K562 (cell line): ENCODE measurements around the gene SAMD8. TPM values are rescaled to one million over a fixed set of nuclear protein-coding genes. Genes with fewer than 3 reads are reported as not detected.

Experiments used
- ATAC-seq: fragments of 200-7000 bp; cut with Tn5 transposase; 3 replicates; pipeline ENCODE4 v1.9.1; 2020; ENCODE audit warnings: moderate library complexity
- BruUV-seq: library from RNA; stranded (reverse); fragments of 400-500 nt; replicated peaks from 2 replicates; lab custom pipeline; 2021; lab: Mats Ljungman, UMichigan
- CTCF ChIA-PET: fragments of 300-600 bp; formaldehyde crosslinking; extraction: SDS; loops from one replicate; lab custom pipeline; 2021; ENCODE audit warnings: low intra/inter-chr PET ratio; lab: Yijun Ruan, JAX
- POLR2A ChIA-PET: fragments of 300-600, 350-650 bp; sonication (Branson Sonifier 250); formaldehyde crosslinking; extraction: SDS; loops from one replicate; lab custom pipeline; 2021; ENCODE audit warnings: antibody characterized with exemption, inconsistent platforms; lab: Yijun Ruan, JAX
- DNase-seq, 4 experiments: peaks; one replicate each; pipeline versions ENCODE4 v3.0.0 to v3.0.0-alpha.2; 2011 to 2018; ENCODE audit warnings: low spot score in 3 of 4, mixed read lengths in 3 of 4; ENCODE audit errors: extremely low read depth in 1 of 4
- FAIRE-seq: peaks from 2 replicates; lab custom pipeline; 2011; peaks lifted over from hg19 to GRCh38; lab: Jason Lieb, UNC
- H2AFZ ChIP-seq: 2 replicates; pipeline ENCODE4 v1.6.0; 2011; ENCODE audit warnings: low read depth, low read length, control low read depth, inconsistent platforms
- H3K27ac ChIP-seq: fragments of 200-600 bp; 3 replicates; pipeline ENCODE4 v1.8.0; 2011; ENCODE audit warnings: low read depth, mild to moderate bottlenecking, control low read depth, inconsistent platforms, low read length, moderate library complexity, mixed read lengths; ENCODE audit errors: extremely low read depth
- H3K27me3 ChIP-seq, 2 experiments: fragments of 300-600 bp in 1 of 2; 2 replicates in 1 of 2; 3 replicates in 1 of 2; pipeline versions ENCODE4 v1.6.0 to v1.8.0; 2011; ENCODE audit warnings: inconsistent platforms in 2 of 2, low read length in 2 of 2, mild to moderate bottlenecking in 1 of 2, mixed read lengths in 1 of 2, moderate library complexity in 1 of 2; ENCODE audit not compliant: control insufficient read depth in 2 of 2, insufficient read depth in 2 of 2
- H3K36me3 ChIP-seq: fragments of 300-600 bp; 3 replicates; pipeline ENCODE4 v1.8.0; 2011; ENCODE audit warnings: mild to moderate bottlenecking, low read length, inconsistent platforms; ENCODE audit not compliant: control insufficient read depth, insufficient read depth
- H3K4me1 ChIP-seq, 2 experiments: fragments of 200-600 bp in 1 of 2; replicated peaks in 1 of 2; 2 replicates in 1 of 2; 3 replicates in 1 of 2; pipeline versions ENCODE4 v1.5.1 to v1.8.0; 2011; ENCODE audit warnings: inconsistent platforms in 2 of 2, low read length in 2 of 2, mild to moderate bottlenecking in 1 of 2, mixed read lengths in 1 of 2, moderate library complexity in 1 of 2; ENCODE audit not compliant: control insufficient read depth in 2 of 2, insufficient read depth in 2 of 2
- H3K4me2 ChIP-seq: 2 replicates; pipeline ENCODE4 v1.6.1; 2011; ENCODE audit warnings: low read length, control low read depth, inconsistent platforms, mixed read lengths; ENCODE audit not compliant: insufficient read depth
- H3K4me3 ChIP-seq: fragments of 200-600 bp; sonication (generic), shearing (Covaris generic); 2 replicates; pipeline ENCODE4 v1.5.1; 2016; ENCODE audit warnings: control low read depth, inconsistent platforms
- H3K79me2 ChIP-seq: fragments of 200-600 bp; 3 replicates; pipeline ENCODE4 v1.8.0; 2011; ENCODE audit warnings: low read length, inconsistent platforms; ENCODE audit not compliant: control insufficient read depth, insufficient read depth
- H3K9ac ChIP-seq, 2 experiments: 2 replicates each; pipeline versions ENCODE4 v1.6.0 to v1.6.1; 2011; ENCODE audit warnings: low read depth in 2 of 2, low read length in 2 of 2, control low read depth in 1 of 2, inconsistent platforms in 1 of 2, mild to moderate bottlenecking in 1 of 2, mixed read lengths in 1 of 2; ENCODE audit not compliant: insufficient read depth in 1 of 2
- H3K9me1 ChIP-seq: one replicate; pipeline ENCODE4 v1.6.0; 2011; ENCODE audit warnings: inconsistent platforms, mild to moderate bottlenecking, low read length, moderate library complexity; ENCODE audit not compliant: control insufficient read depth, insufficient read depth
- H3K9me3 ChIP-seq: replicated peaks from 2 replicates; pipeline ENCODE4 v1.5.1; 2011; ENCODE audit warnings: low read depth, low read length, inconsistent platforms; ENCODE audit not compliant: control insufficient read depth, insufficient read depth
- H4K20me1 ChIP-seq: replicated peaks from 2 replicates; pipeline ENCODE4 v1.6.1; 2011; ENCODE audit warnings: low read length, inconsistent platforms, mixed read lengths; ENCODE audit not compliant: control insufficient read depth, insufficient read depth
- KHSRP ChIP-seq: fragments of 450-650 bp; IDR thresholded peaks from 2 replicates; pipeline ENCODE4 v1.6.1; 2017
- NR4A1 ChIP-seq, 2 experiments: fragments of 250-450 bp in 1 of 2; fragments of 450-650 bp in 1 of 2; sonication (Bioruptor Pico) in 1 of 2; IDR thresholded peaks; 2 replicates each; pipeline versions ENCODE4 v1.4.0 to v1.6.1; 2016 to 2020; ENCODE audit warnings: mild to moderate bottlenecking in 2 of 2, missing compliant biosample characterization in 1 of 2, missing genetic modification characterization in 1 of 2, moderate library complexity in 1 of 2
- WGBS: fragments of 100-300 bp; shearing (Covaris generic); methylation state at CpG from one replicate; pipeline ENCODE4 v1.1.6; 2016; ENCODE audit warnings: low coverage, mixed read lengths; ENCODE audit not compliant: insufficient coverage; ENCODE audit errors: missing lambda C conversion rate; 5-methylcytosine and 5-hydroxymethylcytosine counted together
- in situ Hi-C: fragments of 300-500 bp; cut with MboI; formaldehyde crosslinking; loops from 4 replicates; pipeline ENCODE4 v1.15.0; 2018; ENCODE audit warnings: inconsistent platforms, mixed read lengths
- intact Hi-C: fragments of 100-400 bp; cut with micrococcal nuclease; formaldehyde crosslinking; loops from 2 replicates; pipeline ENCODE4 v1.14.2; 2022
- polyA plus RNA-seq, 8 experiments: library from polyadenylated mRNA; depleted of rRNA in 4 of 8; stranded (reverse) in 5 of 8; unstranded in 3 of 8; fragments of >200 nt; fragmentation: Nextera tagmentation in 2 of 8; fragmentation: Illumina TruSeq in 1 of 8; extraction: Ambion mirVana in 2 of 8; extraction: Trizol in 1 of 8; gene quantifications; 2 replicates each; pipeline versions ENCODE4 v1.2.1 to v1.2.3, GENCODE V29; 2011 to 2014; ENCODE audit warnings: inconsistent platforms in 1 of 8, missing spikeins in 1 of 8
- total RNA-seq, 7 experiments: library from RNA; depleted of rRNA in 6 of 7; stranded (reverse); fragments of >200 nt in 6 of 7; fragmentation: Illumina TruSeq in 2 of 7; extraction: Trizol in 2 of 7; gene quantifications; 2 replicates each; pipeline versions ENCODE4 v1.2.1 to v1.2.3, GENCODE V29; 2011 to 2021; ENCODE audit warnings: low replicate concordance in 1 of 7
- TF ChIP-seq, protein P1 (sequence below): fragments of 450-650 bp; IDR thresholded peaks from 2 replicates; pipeline ENCODE4 v1.6.1; 2018; ENCODE audit not compliant: partially characterized antibody
- TF ChIP-seq, protein P2 (sequence below): fragments of 450-650 bp; formaldehyde crosslinking; conservative IDR thresholded peaks from 2 replicates; pipeline ENCODE4 v1.4.0; 2022; ENCODE audit warnings: mild to moderate bottlenecking, missing genetic modification characterization

SAMD8 gene
- total and polyA plus RNA-seq, 9 of the 15 experiments (the other 6 are each of a cell fraction or from before 2014, with no cell fraction given) = 2.7 to 16.1 (median 6.2) TPM

DNA sequence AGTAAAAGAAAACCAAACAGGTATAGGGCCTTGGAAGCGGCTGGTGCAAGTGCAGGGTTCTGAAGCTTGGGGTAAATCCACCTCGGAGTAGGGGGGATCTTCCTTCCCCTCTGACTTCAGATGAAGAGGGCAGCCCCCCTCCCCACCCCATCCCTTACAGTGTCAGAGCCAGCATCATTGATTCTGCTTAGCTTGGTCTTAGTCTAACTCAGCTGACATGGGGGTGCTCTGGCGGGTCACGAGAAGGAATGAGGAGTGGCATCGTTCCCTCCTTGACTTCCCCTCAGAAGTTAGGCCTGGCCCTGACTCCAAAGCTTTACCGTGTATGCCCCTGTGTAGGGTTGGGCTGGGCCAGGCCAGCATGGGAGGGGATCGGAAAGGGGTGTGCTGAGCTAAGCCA, 44.2 kb upstream of the SAMD8 start:
- Histone ChIP-seq H3K4me2 (no peak overlapping the region), H3K9me1 (no peaks in the 10 kb centered on the region), H4K20me1 (no peaks in the 10 kb centered on the region), H3K4me3 (no peak overlapping the region), H3K9ac (no peak overlapping the region), H3K4me1 (peaks cover 0 to 12% of the 10 kb centered on the region in 2 experiments; a peak in 3 of 5 replicates), H3K27me3 (no peaks in the 10 kb centered on the region), H3K36me3 (no peaks in the 10 kb centered on the region), H3K79me2 (no peaks in the 10 kb centered on the region), H3K9me3 (no peaks in the 10 kb centered on the region), H3K27ac (no peak overlapping the region), H2AFZ (no peak overlapping the region)
- TF ChIP-seq KHSRP (no peak), NR4A1 (CRISPR knock-in tag; IDR thresholded peaks at IDR 0.05) (no peak), NR4A1 (tag; IDR thresholded peaks at IDR 0.05) (no peak)
- TF ChIP-seq, protein P1, sequence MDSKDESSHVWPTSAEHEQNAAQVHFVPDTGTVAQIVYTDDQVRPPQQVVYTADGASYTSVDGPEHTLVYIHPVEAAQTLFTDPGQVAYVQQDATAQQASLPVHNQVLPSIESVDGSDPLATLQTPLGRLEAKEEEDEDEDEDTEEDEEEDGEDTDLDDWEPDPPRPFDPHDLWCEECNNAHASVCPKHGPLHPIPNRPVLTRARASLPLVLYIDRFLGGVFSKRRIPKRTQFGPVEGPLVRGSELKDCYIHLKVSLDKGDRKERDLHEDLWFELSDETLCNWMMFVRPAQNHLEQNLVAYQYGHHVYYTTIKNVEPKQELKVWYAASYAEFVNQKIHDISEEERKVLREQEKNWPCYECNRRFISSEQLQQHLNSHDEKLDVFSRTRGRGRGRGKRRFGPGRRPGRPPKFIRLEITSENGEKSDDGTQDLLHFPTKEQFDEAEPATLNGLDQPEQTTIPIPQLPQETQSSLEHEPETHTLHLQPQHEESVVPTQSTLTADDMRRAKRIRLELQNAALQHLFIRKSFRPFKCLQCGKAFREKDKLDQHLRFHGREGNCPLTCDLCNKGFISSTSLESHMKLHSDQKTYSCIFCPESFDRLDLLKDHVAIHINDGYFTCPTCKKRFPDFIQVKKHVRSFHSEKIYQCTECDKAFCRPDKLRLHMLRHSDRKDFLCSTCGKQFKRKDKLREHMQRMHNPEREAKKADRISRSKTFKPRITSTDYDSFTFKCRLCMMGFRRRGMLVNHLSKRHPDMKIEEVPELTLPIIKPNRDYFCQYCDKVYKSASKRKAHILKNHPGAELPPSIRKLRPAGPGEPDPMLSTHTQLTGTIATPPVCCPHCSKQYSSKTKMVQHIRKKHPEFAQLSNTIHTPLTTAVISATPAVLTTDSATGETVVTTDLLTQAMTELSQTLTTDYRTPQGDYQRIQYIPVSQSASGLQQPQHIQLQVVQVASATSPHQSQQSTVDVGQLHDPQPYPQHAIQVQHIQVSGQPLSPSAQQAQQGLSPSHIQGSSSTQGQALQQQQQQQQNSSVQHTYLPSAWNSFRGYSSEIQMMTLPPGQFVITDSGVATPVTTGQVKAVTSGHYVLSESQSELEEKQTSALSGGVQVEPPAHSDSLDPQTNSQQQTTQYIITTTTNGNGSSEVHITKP = peak; percentile 81
- TF ChIP-seq, protein P2, sequence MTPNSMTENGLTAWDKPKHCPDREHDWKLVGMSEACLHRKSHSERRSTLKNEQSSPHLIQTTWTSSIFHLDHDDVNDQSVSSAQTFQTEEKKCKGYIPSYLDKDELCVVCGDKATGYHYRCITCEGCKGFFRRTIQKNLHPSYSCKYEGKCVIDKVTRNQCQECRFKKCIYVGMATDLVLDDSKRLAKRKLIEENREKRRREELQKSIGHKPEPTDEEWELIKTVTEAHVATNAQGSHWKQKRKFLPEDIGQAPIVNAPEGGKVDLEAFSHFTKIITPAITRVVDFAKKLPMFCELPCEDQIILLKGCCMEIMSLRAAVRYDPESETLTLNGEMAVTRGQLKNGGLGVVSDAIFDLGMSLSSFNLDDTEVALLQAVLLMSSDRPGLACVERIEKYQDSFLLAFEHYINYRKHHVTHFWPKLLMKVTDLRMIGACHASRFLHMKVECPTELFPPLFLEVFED = no peak
- in situ Hi-C loops (no loop called here), intact Hi-C loops (no loop called here)
- BruUV-seq = no TSS peak
- ChIA-PET POLR2A (interaction anchor here (0.5 to 3.0 kb wide), 4 partner anchors 8 to 144 kb away, joined by 3 to 9 read pairs (median 4); no protein-coding TSS in a partner anchor), CTCF (no interaction called here)
- DNase-seq (no peak), ATAC-seq (no peak), FAIRE-seq (no peak)
- 42% methylated on average over 7 of the region's 7 CpGs for WGBS
